DMS153 treated with DMSO at 0.1 percent for 48 hours (cell line): ENCODE results near the gene ASXL3.

Experiments used
- DNase-seq: peaks from one replicate; lab custom pipeline; 2025; ENCODE audit not compliant: unreplicated experiment; lab: John Stamatoyannopoulos, UW

The ASXL3 gene

DNA sequence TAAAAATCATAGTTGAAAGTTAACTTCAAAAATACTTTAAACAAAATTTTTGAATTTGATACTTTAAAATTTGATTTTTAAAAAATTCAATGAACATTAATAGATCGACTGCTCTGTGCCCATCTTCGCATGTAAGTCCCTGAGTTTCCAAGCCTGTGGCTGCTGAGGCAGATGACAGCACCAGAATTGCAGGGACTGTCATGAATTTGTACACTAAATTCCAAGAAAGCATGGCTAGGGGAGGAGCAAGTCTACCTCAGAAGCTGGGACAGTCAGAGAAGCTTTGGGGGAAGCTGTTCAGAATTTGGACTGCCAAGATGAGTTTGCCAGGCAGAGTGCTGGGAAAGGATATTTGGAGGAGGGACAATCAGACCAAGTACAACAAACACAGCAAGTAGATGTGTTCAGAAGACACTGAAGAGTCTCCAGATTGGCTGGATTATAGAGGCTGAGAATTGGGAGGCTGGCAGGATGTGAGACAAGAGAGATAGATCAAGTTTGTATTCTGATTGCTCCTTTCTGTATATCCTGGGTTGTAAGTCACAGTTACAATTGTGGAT is 79.0 kb downstream of the ASXL3 start:
- no peak for DNase-seq

DNA sequence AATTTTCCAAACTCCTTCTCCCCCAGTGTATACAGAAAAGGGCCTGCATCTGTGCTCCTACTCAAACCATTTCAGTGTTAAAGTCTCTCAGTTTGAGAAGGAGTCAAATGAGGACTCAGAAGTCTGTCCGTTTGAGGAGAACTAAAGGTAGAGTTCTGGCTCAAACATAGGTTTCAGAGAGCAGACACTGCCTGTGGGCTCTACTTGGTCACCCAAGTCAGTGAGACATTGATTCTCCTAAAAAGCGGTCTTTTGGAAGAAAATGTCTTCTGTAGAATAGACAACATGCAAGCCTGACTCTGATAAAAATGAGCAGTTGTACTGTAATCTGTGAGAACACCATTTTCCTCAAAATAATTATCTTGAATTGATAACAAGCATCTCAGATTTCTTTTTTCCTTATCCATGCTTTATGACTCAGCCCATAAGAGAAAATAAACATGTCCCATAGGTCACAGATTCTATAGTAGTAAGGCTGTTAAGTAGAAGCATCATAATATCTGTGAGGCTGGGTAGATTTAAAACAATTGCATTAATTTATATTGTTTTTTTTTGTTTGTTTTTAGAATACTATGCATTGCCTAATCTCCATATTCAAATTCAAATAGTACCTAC is 82.8 kb downstream of the ASXL3 start:
- no peak for DNase-seq

DNA sequence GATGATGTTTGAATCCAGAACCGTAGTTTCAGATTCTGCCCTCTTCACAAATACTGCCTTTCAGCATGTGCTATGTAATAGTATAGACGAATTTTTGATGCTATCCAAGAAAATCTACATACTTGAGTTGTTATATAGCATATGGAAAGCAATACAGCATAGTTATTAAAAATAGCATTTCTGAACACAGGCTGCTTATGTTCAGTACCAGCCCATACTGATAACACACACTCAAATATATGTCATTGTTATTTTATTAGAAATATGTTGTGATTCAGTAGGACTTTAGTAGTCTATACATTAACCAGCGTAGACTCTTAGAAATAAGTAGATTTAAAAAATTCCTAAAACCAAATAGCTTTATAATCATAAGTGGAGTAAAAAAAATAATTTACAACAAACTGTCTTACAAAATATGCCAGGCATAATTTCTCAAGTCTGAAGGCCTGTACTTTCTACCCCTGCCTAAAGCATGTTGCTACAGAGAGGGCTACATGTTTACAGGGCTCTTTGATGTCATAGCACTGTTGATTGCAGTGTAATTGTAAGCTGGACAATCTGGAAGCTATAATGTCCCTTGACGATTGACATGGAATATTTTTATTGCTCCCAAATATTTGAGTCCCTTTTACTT is 86.3 kb downstream of the ASXL3 start:
- DNase-seq: no peak

DNA sequence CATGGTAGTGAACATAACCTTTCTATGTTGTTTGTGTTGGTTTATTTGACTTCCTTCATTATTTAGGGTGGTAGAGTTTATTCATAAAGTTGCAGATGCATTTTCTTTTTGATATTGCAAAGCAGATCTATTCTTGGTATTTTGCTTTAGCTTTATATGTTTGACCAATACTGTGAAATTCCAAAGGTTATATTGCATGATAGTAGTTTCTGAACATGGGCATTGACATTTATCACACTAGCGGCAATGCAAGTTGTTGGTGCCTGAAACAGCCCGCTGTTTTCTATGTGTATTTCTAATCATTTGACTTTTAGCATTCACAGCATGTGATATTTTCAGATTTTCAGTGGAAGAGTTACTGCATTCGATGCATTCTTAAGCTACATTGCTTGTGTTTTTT is 87.2 kb downstream of the ASXL3 start:
- DNase-seq: no peak

DNA sequence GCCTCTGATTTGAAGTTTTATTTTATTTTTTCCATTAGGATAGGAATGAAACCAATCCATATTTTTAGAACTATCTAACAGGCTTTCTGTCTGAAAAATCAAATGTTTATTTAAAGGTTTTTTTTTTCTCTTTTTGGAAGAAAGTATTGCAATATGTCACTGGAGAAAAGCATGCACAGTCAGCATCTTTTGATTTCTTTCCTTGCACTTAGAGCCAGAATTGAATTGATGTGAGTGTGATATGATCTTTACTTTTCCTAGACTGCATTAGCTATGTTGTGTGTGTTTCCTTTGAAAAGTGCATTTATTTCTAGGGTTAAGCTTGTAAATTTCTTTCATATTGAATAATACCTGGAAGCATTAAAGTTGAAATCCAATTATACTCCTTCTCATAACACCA is 87.6 kb downstream of the ASXL3 start:
- no peak for DNase-seq

DNA sequence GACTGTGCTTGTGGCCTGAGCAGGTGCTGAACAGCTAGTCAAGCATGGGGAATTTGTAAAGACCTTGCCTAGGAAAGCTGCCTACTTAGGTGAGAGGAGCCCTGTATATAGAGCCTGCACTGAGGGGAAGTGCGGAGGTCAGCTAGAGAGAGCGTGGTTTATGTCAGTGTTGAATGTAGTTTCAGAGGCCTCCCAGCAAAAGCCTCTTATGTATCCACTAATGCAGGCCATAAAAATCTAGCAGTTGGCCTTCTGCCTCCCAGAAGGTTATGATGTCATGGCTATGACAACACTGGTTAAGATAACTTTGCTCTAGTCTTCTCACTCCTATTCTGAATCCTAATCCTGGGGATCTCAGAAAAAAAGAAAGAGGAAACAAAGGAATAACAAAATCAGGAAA is 88.9 kb downstream of the ASXL3 start:
- DNase-seq: no peak

DNA sequence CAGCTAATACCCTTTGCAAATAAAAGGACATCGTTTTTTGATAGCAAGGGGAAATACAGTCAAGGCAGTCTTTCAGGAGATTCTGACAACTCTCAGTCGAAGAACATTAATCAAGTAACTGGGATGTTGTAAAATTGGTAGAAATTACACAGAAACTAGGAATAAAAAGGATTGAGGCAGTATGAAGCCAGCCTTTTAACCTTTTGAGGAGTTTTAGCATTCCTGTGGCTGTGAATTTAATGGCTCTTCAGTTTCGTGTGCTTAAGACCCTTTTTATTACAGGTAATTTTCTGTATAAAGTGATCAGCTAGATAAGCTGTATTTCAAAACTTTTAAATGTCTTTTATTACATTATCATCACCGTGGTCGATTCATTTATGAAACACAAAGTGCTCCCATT is 91.6 kb downstream of the ASXL3 start:
- no peak for DNase-seq

DNA sequence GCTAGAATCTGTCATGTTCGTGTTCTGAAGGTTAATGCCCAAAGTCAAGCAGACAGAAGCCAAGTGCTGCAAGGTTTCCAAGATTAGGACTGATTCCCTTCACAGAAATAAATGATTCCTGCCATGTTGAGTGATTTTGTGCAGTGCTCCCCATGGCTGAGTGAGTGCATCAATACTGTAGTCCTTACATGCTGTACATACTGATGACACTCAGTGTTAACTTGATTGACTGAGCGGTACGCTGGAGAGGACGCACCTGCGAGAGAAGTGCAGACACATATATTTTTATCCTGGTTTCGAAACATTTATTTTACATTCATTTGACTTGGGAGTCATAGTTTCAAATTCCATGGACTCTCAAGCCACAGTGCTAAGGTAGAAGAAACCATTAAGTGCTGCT is 92.0 kb downstream of the ASXL3 start:
- DNase-seq: no peak

DNA sequence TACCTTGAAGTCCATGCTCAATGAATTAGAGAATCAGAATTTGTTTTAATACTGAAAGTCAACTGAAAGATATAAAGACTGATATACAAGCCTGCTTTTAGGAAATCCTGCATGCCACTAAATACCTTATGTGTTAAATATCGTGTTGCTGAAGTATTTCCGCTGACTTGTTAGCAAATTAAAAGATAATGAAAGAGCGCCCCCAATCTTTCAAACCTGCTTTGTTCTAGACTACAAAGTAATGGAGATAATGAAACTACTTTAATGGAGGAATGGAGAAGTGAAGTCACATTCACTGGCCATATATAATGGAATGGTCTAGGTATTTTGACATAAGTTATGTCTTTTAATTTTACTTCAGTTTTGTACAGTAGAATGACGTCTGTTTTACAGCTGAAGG is 95.7 kb downstream of the ASXL3 start:
- no peak for DNase-seq

DNA sequence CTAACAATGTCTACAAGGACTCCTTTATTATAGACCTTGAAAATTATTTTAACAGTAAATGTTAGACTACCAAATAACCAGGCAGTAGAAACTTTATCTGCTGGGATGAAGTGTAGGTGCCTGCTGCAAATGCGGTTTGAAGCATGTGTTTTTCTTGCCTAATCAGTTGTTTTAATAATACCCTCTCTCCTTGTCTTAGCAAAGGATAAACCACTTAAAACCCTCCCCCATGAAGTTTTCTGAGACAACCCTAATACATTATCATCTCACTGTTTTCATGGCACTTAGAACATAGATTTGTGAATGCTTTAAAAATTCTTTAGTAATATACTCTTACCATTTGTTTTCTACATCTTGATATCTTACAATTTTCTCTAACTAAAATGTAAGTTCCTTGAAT is 98.6 kb downstream of the ASXL3 start:
- DNase-seq: no peak

DNA sequence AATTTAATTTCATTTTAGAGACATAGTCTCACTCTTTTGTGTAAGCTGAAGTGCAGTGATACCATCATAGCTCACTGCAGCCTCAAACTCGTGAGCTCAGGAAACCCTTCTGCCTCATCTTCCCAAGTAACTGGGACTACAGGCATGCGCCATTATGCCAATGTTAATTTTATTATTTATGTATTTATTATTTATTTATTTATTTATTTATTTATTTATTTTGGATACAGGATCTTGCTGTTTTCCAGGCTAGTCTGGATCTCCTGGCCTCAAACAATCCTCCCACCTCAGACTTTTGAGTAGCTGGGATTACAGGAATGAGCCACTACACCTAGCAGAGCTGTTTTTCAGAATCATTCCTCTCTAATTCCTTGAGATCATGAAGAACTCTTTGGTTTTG is 99.9 kb downstream of the ASXL3 start:
- no peak for DNase-seq

DNA sequence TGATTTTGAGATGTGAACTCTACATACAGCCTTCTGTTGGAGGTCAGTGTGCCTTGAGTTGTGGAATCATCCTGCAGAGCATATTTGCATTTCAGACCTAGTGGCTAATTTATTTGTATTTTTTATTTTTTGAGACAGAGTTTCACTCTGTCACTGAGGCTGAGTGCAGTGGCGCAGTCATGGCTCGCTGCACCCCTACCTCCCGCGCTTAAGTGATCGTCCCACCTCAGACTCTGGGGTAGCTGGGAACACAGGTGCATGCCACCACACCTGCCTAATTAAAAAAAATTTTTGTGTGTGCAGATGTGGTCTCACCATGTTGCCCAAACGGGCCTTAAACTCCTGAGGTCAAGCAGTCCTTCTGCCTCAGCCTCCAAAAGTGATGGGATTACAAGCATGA is 104.4 kb downstream of the ASXL3 start:
- DNase-seq: no peak

DNA sequence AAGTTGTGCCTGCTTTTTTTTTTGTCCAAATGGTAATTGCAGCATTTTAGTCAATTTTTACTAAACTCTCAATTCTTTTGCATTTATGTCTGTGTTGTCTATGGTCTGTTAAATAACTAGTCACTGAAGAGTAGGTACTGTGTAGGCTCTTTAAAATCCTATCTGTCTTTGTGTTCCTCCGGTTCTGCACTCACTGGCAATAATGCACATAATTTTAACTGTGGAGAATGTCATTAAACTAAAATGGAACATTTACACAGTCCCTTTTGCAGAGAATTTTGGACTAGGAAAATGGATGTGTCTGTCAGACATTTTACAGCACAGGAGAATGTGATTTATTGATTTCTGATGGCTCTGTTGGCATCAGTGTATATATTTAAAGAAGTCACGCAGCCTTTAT is 116.6 kb downstream of the ASXL3 start:
- DNase-seq: no peak

DNA sequence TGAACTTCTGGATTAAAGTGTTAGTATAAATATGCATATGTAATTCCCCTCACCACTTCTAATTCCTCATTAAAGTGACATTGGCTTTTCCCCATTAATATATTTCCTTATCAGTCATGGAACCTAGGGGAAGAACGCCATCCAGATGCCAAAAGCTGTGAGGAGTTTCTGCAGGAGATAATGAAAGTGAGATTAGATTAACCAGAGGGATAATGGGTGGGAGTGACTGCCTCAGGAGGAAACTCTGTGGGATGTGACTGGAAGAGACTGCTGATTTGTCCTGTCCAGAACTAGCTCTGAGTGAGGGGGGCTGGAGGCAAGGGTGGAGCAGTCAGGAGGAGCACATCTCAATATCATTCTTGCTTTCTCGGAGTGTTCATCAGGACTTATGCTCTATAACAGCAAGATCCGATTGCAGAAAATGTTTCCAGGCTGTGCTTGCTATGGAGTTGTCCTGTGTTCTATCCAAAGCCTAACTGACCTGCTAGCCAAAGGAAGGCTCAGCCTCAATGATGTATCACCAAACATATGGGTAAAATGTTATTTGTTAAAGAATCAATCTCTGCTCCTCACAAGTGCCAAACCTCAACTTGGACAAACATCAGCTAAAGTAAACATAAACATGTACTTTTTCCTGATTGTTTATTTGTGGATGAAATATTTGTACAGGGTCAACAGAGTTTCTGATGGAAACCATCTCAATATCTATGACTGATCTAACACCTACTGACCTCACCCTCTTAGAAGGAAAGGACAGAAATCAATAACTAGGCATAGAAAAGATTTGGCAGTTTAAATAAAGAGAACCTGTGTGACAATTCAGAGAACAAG is 118.5 kb downstream of the ASXL3 start:
- no peak for DNase-seq

DNA sequence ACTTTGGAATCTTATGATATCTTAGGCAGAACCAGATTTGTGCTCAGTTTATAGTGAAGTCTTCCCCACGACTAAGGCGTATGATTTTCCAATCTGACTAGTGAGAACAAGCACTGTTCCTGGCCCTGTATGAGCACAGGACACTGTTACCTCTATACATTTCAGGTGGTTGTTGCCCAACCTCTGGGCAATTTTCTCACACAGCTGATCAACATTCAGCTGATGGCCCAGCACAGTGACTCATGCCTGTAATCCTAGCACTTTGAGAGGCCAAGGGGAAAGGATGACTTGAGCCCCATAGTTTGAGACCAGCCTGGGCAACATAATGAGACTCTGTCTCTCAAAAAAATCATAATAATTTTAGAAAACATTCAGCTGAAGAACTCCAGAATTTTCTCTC is 119.5 kb downstream of the ASXL3 start:
- DNase-seq: no peak

DNA sequence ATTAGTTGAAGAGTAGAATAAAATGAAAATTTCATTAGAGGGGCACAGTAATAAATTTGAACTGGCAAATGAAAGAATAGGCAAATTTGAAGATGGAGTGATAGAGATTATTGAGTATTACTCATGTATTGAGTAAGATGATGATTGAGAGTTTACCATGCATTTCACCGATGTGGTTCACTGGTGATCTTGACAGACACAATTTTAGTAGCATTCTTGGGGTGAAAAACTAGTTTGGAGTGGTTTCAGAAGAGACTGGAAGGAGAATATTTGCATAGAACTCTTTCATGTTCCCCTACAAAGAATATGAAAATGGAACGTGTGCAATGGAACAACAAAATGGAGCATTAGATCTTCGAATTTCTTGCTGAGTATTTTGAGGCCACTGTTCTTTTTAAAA is 121.4 kb downstream of the ASXL3 start:
- DNase-seq: no peak

DNA sequence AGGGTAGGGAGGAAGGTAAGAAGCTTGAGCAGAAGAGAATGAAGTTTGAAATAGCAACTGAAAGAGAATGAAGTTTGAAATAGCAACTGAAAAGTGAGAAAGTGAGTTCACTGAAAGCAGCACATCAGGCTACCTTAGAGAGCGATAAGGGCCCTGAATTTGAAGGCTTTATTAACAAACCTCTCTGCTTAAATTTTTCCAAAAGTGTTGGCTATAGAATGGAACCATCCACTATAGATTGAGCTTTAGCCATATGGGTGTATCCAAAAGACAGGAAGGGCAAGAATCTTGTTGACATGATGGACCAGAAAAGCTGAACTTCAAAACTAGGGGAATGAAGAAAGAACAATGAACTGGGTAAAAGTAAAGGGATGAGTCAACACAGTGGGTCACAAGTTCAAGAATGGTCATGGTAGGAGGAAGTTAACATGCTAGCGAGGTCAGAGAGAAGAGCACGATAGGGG is 122.5 kb downstream of the ASXL3 start:
- no peak for DNase-seq

DNA sequence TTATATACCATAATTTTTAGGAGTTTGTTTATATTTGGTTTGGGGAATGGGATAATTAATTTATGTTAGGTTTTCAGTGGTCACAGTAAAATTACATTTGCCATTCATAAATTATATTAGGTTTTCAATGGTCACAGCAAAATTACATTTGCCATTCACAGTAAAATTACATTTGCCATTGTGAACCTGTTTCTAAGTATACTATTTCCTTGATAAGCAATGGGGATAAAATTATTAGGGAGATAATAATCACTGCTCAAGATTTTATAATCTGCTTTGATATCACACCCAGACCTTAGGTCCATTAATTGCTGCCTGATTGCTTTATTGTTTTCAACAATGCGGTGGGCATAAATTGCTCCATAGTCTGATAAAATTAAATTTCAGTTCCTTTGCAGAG is 124.6 kb downstream of the ASXL3 start:
- DNase-seq: no peak

DNA sequence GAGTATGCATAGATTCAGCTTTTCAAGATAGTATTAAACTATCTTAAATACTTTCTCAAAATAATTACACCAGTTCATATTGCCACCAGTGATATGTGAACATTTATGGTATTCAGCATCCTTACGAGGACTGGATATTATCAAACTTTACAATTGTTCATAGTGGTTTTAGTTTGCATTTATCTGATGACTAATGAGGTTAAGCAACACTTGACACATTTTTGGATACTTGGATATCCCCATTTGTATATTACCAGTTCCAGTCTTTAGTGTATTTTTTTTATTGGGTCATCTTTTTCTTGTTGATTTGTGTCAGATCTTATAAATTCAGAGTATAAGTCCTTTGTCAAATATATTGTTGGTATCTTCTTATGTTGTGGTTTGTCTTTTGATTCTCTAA is 128.4 kb downstream of the ASXL3 start:
- DNase-seq: no peak

DNA sequence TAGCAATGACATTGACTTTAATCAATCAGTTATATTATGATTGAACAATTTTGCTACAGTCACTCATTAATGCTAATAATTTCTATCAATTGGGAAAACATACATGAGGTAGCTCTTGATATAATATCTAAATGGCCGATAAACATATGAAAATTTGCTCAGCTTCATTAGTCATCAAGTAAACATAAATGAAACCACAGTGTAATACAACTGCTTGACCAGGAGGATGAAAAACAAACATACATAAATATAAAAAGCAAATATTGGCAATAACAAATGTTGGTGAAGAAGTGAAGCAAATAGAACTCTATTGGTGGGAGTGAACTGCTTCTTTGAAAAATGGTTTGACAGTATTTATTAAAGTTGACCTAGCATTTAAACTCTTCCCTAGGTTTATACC is 130.9 kb downstream of the ASXL3 start:
- DNase-seq: no peak

DNA sequence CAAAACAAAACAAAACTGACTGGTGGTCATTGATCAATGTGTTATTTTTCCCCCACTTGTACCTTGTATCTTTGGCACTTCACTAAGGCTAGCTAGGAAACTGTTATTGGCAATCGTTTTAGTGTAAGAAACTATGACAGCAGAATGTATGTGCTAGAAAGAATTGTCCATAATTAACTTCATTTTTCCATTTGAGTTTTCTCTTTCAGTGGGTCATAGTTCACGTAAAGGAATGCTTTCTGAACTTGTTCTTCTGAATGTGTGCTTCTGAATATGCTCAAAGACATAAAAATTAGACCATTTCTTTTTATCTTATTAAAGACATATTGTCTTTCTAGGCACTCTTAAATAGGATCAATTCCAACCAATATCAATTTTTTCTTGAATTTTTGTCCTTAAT is 132.2 kb downstream of the ASXL3 start:
- DNase-seq: no peak

DNA sequence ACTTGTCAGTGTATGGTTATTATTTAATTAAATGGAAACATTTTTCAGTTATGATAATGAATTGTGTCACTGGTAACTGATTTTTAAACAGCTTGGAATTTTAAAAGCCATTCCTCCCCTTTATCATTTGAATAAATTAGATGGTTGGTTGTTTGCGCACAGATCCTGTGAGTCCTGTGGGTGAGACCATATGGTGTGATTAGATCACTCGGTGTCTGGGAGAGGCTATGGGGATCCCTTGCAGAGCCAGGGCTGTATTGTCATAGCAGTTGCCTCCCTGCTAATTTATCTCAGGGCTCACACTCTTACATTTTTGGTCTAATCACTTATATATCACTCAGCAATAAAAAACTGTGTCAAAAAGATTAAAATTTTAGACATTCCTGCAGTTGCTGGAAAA is 133.5 kb downstream of the ASXL3 start:
- DNase-seq: no peak
